Measurements from ENCODE around the gene THSD4.

DNA sequence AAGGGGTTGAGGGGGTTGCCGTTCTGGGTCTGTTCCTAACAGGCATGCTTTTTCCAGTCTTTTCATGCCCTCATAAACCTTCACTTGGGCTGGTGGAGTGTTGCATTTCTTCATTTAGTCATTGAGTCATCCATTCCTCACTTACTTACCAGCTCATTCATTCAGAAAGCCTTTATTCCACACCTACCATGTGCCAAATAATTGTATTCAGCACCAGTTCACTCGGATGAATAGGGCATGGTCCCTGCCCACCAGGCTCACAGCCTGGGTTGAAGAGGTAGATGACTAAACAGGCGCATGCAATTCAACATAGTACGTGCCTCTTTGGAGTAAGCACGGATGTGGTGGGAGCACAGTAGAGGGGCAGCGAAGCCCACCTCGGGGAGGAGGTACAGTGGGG lies 35.1 kb upstream of the THSD4 start:
- TF ChIP-seq, protein P1, sequence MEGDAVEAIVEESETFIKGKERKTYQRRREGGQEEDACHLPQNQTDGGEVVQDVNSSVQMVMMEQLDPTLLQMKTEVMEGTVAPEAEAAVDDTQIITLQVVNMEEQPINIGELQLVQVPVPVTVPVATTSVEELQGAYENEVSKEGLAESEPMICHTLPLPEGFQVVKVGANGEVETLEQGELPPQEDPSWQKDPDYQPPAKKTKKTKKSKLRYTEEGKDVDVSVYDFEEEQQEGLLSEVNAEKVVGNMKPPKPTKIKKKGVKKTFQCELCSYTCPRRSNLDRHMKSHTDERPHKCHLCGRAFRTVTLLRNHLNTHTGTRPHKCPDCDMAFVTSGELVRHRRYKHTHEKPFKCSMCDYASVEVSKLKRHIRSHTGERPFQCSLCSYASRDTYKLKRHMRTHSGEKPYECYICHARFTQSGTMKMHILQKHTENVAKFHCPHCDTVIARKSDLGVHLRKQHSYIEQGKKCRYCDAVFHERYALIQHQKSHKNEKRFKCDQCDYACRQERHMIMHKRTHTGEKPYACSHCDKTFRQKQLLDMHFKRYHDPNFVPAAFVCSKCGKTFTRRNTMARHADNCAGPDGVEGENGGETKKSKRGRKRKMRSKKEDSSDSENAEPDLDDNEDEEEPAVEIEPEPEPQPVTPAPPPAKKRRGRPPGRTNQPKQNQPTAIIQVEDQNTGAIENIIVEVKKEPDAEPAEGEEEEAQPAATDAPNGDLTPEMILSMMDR (conservative IDR thresholded peaks at IDR 0.05; ENCODE audit: low read length) = no peak
- no peak for TF ChIP-seq EZH2phosphoT487 (IDR thresholded peaks at IDR 0.05; ENCODE audit: borderline replicate concordance)

Measured in Loucy (cell line).